Right cardiac atrium (tissue), 5 donors: ENCODE measurements around the gene CXCR2. TPM values are rescaled to one million over a fixed set of nuclear protein-coding genes. Genes with fewer than 3 reads are reported as not detected.

Experiments
- ATAC-seq, 2 donors: fragments of 200-7000 bp; cut with Tn5 transposase; one replicate each; pipeline versions ENCODE4 v1.8.0 to v1.9.1; 2020; ENCODE audit warnings: moderate library complexity in 2 of 2, mild to moderate bottlenecking in 1 of 2
- DNase-seq, 3 donors: peaks; one replicate each; pipeline ENCODE4 v3.0.0-alpha.2; 2020
- H3K27ac ChIP-seq: one replicate; pipeline ENCODE4 v1.5.1; 2013; ENCODE audit warnings: mild to moderate bottlenecking, low read length, control low read depth, moderate library complexity
- H3K27me3 ChIP-seq: one replicate; pipeline ENCODE4 v1.6.1; 2013; ENCODE audit not compliant: control insufficient read depth, insufficient read depth
- H3K4me1 ChIP-seq: one replicate; pipeline ENCODE4 v1.6.1; 2013; ENCODE audit warnings: low read length; ENCODE audit not compliant: control insufficient read depth, insufficient read depth
- H3K4me3 ChIP-seq: one replicate; pipeline ENCODE4 v1.5.1; 2013; ENCODE audit warnings: low read length, control low read depth
- H3K9me3 ChIP-seq: one replicate; pipeline ENCODE4 v1.6.1; 2013; ENCODE audit warnings: low read length; ENCODE audit not compliant: control insufficient read depth
- WGBS: extraction: QIAGEN DNeasy Blood & Tissue Kit; methylation state at CpG from one replicate; pipeline ENCODE4 v1.1.7; 2013; 5-methylcytosine and 5-hydroxymethylcytosine counted together
- intact Hi-C, 4 donors: fragments of 100-400 bp; cut with DNase I; formaldehyde crosslinking; loops; one replicate each; pipeline versions ENCODE4 v1.11.0 to v1.14.0; 2022 to 2023
- polyA plus RNA-seq: library from polyadenylated mRNA; stranded (reverse); fragments of 200-250 nt; gene quantifications from one replicate; pipeline ENCODE4 v1.2.3, GENCODE V29; 2013
- total RNA-seq, 4 donors: library from RNA; stranded (reverse); fragmentation: NEBNext Ultra II Directional; extraction: Animal tissue kit (Norgen Biotek cat#: 25700); gene quantifications; one replicate each; pipeline ENCODE4 v1.2.1, GENCODE V29; 2021
- donor health status: healthy with polysubstance abuse.
- donor health status: DM: no; HTN: yes; CAD: no.
- donor health status: DM: no; HTN: no; CAD: no.
- donor health status: DM: no; HTN: yes; CAD: no; lungs with severe emphysema.
- donor health status: DM: yes; HTN: yes; CAD: no.

Gene CXCR2
- total and polyA plus RNA-seq, 5 donors = 0.09 to 0.94 (median 0.37) TPM

- intact Hi-C loops = no loop called here
These were observed 4.5 kb downstream of the CXCR2 start for GRCh38 chr2:218130377-218130776.

DNA sequence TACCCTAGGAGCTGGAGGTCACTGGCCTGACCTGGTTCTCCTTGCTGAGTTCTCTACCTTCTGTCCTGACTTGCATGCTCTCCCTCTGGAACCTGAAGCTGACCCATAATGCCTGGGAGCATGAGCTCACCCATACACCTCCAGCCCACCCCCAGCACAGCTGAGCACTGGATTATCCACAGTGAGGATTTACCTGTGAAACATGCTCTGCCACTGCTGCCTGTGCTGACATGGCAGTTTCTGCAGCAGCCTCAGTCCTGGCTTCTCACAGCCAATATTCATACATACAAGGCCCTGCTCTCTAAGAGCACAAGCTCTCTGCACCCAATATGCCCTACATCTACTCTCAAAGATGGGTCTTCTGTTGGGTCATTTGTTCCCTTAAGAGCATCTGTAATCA is 5.0 kb downstream of the CXCR2 start:
- Histone ChIP-seq H3K27ac (no peak overlapping the region), H3K9me3 (no peaks in the 10 kb centered on the region), H3K4me3 (no peak overlapping the region), H3K27me3 (no peaks in the 10 kb centered on the region), H3K4me1 (no peaks in the 10 kb centered on the region)
- DNase-seq (no peak), ATAC-seq (no peak)
- intact Hi-C loops = no loop called here

More at GRCh38 chr2:218130377-218130776, 4.5 kb downstream of the CXCR2 start:
- H3K27ac ChIP-seq = no peak overlapping the region
- no peaks in the 10 kb centered on the region for H3K9me3 ChIP-seq
- no peak for ATAC-seq
- no peaks in the 10 kb centered on the region for H3K4me1 ChIP-seq
- H3K27me3 ChIP-seq = no peaks in the 10 kb centered on the region
- no peak for DNase-seq
- WGBS = 93% methylated on average over 2 of the region's 2 CpGs
- no peak overlapping the region for H3K4me3 ChIP-seq

GRCh38 chr2:218137514-218137913 is 11.7 kb downstream of the CXCR2 start:
- Histone ChIP-seq H3K27ac (no peak overlapping the region), H3K27me3 (no peaks in the 10 kb centered on the region)
- intact Hi-C loops = no loop called here

GRCh38 chr2:218138047-218138446 is 12.2 kb downstream of the CXCR2 start:
- no peak for ATAC-seq

More at GRCh38 chr2:218137514-218137913, 11.7 kb downstream of the CXCR2 start:
- H3K9me3 ChIP-seq = no peaks in the 10 kb centered on the region
- no peaks in the 10 kb centered on the region for H3K4me1 ChIP-seq
- DNase-seq (no peak), ATAC-seq (no peak)
- 60% methylated on average over 3 of the region's 3 CpGs for WGBS
- no peak overlapping the region for H3K4me3 ChIP-seq

GRCh38 chr2:218145124-218145523 is 19.3 kb downstream of the CXCR2 start:
- ATAC-seq = no peak
- 51% methylated on average over 3 of the region's 3 CpGs for WGBS
- no peaks in the 10 kb centered on the region for H3K27me3 ChIP-seq
- no peak overlapping the region for H3K4me3 ChIP-seq
- H3K27ac ChIP-seq = no peak overlapping the region
- H3K9me3 ChIP-seq = no peaks in the 10 kb centered on the region
- H3K4me1 ChIP-seq = no peaks in the 10 kb centered on the region
- DNase-seq = no peak
- intact Hi-C loops = no loop called here

More at GRCh38 chr2:218138047-218138446, 12.2 kb downstream of the CXCR2 start:
- intact Hi-C loops = no loop called here
- H3K27ac ChIP-seq = no peak overlapping the region
- H3K4me3 ChIP-seq = no peak overlapping the region
- no peaks in the 10 kb centered on the region for H3K27me3 ChIP-seq
- WGBS = 71% methylated on average over 4 of the region's 4 CpGs
- DNase-seq = no peak
- H3K9me3 ChIP-seq = no peaks in the 10 kb centered on the region
- no peaks in the 10 kb centered on the region for H3K4me1 ChIP-seq

DNA sequence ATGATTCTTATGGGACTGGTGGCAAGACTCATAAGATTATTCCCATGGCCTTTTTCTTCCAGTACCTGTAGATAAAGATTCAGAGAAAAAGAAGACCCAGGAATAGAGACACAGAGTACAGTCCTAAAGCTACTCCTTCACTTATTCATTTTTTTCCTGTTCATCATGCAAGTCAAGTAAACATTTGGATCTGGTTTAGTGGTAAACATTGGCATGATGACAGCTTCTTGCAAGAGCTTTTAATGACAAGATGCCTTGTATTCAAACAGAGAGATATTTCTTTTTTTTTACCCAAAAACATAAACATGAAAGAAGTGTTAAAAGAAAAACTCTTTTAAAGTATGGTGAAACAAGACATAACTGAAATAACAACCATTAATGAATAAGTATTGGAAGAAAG is 20.2 kb downstream of the CXCR2 start:
- no peak overlapping the region for H3K27ac ChIP-seq
- no peak for ATAC-seq

GRCh38 chr2:218149098-218149497 is 23.3 kb downstream of the CXCR2 start:
- intact Hi-C loops = no loop called here
- Histone ChIP-seq H3K9me3 (no peaks in the 10 kb centered on the region), H3K27me3 (no peaks in the 10 kb centered on the region), H3K27ac (no peak overlapping the region), H3K4me1 (no peaks in the 10 kb centered on the region), H3K4me3 (no peak overlapping the region)
- ATAC-seq = no peak
- 40% methylated on average over 5 of the region's 5 CpGs for WGBS
- DNase-seq = no peak

More for the DNA sequence above, 20.2 kb downstream of the CXCR2 start:
- Histone ChIP-seq H3K4me3 (no peak overlapping the region), H3K27me3 (no peaks in the 10 kb centered on the region), H3K9me3 (no peaks in the 10 kb centered on the region), H3K4me1 (no peaks in the 10 kb centered on the region)
- no peak for DNase-seq
- intact Hi-C loops = no loop called here

DNA sequence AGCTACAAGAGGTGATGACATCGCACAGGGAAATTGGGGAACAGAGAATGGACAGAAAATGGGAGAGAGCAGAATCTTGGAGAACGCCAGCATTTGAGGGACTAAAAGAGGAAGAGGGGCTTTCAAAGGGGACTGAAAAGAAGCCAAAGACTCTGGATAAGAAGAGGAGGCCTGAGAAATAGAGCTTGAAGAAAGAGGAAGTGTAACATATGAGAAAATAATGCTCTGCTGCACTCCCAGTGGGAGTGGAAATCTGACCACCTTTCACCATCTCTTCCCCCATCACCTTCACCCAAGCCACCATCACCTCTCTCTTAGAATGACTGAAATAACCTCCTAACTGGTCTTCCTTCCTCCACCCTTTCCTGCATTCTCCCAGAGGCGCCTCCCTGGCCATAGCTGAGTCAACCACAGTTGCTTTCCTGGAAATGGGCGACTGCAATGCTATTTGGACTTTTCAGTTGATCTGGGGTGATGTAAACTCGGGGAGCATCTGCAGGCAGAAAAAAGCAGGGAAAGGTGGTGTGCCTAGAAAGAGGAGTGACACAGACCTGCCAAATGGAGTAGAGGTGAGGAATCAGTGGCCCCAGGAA is 24.1 kb downstream of the CXCR2 start:
- no peaks in the 10 kb centered on the region for H3K9me3 ChIP-seq
- no peak overlapping the region for H3K4me3 ChIP-seq
- no peak overlapping the region for H3K27ac ChIP-seq
- 74% methylated on average over 5 of the region's 5 CpGs for WGBS
- intact Hi-C loops = no loop called here
- ATAC-seq = no peak
- no peaks in the 10 kb centered on the region for H3K27me3 ChIP-seq
- no peaks in the 10 kb centered on the region for H3K4me1 ChIP-seq
- no peak for DNase-seq

DNA sequence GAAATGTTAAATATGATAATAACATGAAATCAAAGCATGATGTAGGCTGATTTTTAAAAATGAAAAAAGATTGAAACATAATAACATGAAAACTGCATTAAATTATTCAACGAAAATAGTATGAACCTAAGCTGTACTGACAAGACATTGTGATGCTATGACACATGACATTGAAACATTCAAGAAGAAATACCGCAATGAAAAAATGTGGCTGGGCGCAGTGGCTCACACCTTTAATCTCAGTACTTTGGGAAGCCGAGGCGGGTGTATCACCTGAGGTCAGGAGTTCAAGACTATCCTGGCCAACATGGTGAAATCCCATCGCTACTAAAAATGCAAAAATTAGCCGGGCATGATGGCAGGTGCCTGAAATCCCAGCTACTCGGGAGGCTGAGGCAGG is 26.3 kb downstream of the CXCR2 start:
- Histone ChIP-seq H3K27me3 (no peaks in the 10 kb centered on the region), H3K27ac (no peak overlapping the region), H3K9me3 (no peaks in the 10 kb centered on the region), H3K4me1 (no peaks in the 10 kb centered on the region), H3K4me3 (no peak overlapping the region)
- ATAC-seq (no peak), DNase-seq (no peak)
- WGBS = 89% methylated on average over 8 of the region's 8 CpGs
- intact Hi-C loops = no loop called here

GRCh38 chr2:218152777-218153176 is 26.9 kb downstream of the CXCR2 start:
- no peaks in the 10 kb centered on the region for H3K27me3 ChIP-seq
- H3K9me3 ChIP-seq = no peaks in the 10 kb centered on the region
- no peaks in the 10 kb centered on the region for H3K4me1 ChIP-seq
- 74% methylated on average over 1 of the region's 1 CpG for WGBS
- ATAC-seq = no peak
- no peak overlapping the region for H3K4me3 ChIP-seq
- no peak for DNase-seq
- intact Hi-C loops = no loop called here
- H3K27ac ChIP-seq = no peak overlapping the region

DNA sequence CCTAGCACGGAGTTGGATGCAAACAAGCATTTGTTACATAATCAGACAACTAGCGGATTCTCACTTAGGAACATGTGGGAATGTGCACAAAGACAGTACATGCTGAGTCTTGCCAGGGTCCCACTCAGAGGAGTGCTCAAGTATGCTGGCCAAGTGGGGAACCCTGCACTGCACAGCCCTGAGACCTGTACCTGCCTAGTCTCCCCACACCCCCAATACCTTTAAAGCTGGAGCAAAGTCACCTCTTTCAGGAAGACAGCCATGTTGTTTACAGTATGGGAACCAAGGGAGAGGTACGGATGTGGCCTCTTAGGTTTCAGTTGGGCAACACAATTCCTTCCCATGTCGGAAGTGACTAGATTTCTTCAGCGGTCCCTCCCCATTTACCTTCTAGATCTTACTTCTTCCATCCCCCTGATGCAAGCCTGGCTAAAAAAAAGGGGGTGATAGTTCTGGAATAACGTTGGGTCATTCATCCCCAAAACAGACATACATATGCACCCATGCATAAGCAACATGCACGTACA is 30.2 kb downstream of the CXCR2 start:
- no peaks in the 10 kb centered on the region for H3K9me3 ChIP-seq
- no peak overlapping the region for H3K4me3 ChIP-seq
- H3K27me3 ChIP-seq = no peaks in the 10 kb centered on the region
- no peak for DNase-seq
- H3K27ac ChIP-seq = no peak overlapping the region
- no peaks in the 10 kb centered on the region for H3K4me1 ChIP-seq
- ATAC-seq = no peak
- 80% methylated on average over 7 of the region's 7 CpGs for WGBS
- intact Hi-C loops = no loop called here

GRCh38 chr2:218161644-218162043 is 35.8 kb downstream of the CXCR2 start:
- Histone ChIP-seq H3K27ac (no peak overlapping the region), H3K9me3 (no peaks in the 10 kb centered on the region), H3K27me3 (no peaks in the 10 kb centered on the region), H3K4me3 (no peak overlapping the region), H3K4me1 (no peaks in the 10 kb centered on the region)
- ATAC-seq (no peak), DNase-seq (no peak)
- WGBS = 70% methylated on average over 2 of the region's 2 CpGs
- intact Hi-C loops = no loop called here
